Erythroblast (primary cell): Measurements from ENCODE around the gene MAP2.

Experiments used
- GATA1 ChIP-seq: IDR thresholded peaks from 2 replicates; pipeline ENCODE4 v1.6.1; 2011; ENCODE audit warnings: low read depth, mild to moderate bottlenecking, control low read depth, low read length, moderate library complexity
- POLR2A ChIP-seq: IDR thresholded peaks from 2 replicates; pipeline ENCODE4 v1.6.1; 2011; ENCODE audit warnings: mild to moderate bottlenecking, low read length

GRCh38 chr2:209563453-209563852 is 139.6 kb downstream of the MAP2 start:
- TF ChIP-seq POLR2A (no peak), GATA1 (no peak)
